NB4 (cell line): ENCODE measurements around the gene NUSAP1.

Source experiments
- DNase-seq: peaks from one replicate; pipeline ENCODE4 v3.0.0; 2010; ENCODE audit warnings: low read depth
- H3K4me3 ChIP-seq: one replicate; pipeline ENCODE4 v1.5.1; 2011; ENCODE audit warnings: mild to moderate bottlenecking, low read depth, low read length, moderate library complexity
- CTCF ChIP-seq: IDR thresholded peaks from one replicate; pipeline ENCODE4 v1.5.1; 2012; ENCODE audit warnings: low read depth, low read length
- MAX ChIP-seq: IDR thresholded peaks from 2 replicates; pipeline ENCODE4 v1.6.1; 2011; ENCODE audit warnings: low read depth, low read length
- MYC ChIP-seq: IDR thresholded peaks from 2 replicates; pipeline ENCODE4 v1.6.1; 2011; ENCODE audit warnings: low read depth, low read length
- POLR2A ChIP-seq: IDR thresholded peaks from 2 replicates; pipeline ENCODE4 v1.6.1; 2011; ENCODE audit warnings: mild to moderate bottlenecking; ENCODE audit not compliant: insufficient read length; ENCODE audit errors: extremely low read depth

NUSAP1 gene

GRCh38 chr15:41332194-41333025 is at the start of gene NUSAP1, which contains the start of gene OIP5:
Gene NUSAP1 (plus strand): TSS chr15:41332881. CDS start chr15:41332958, 77 bp downstream.
Gene OIP5 (minus strand): TSS chr15:41332591. CDS start chr15:41332561, 30 bp downstream.
- DNase-seq, result peak; percentile 100
- TF ChIP-seq POLR2A (peak; percentile 86), MAX (peak; percentile 78; the same call in 1 of the 2 replicates), MYC (peak; percentile 12), CTCF (no peak)
- peak within 1 kb of the TSS; percentile 88 for H3K4me3 ChIP-seq

DNA sequence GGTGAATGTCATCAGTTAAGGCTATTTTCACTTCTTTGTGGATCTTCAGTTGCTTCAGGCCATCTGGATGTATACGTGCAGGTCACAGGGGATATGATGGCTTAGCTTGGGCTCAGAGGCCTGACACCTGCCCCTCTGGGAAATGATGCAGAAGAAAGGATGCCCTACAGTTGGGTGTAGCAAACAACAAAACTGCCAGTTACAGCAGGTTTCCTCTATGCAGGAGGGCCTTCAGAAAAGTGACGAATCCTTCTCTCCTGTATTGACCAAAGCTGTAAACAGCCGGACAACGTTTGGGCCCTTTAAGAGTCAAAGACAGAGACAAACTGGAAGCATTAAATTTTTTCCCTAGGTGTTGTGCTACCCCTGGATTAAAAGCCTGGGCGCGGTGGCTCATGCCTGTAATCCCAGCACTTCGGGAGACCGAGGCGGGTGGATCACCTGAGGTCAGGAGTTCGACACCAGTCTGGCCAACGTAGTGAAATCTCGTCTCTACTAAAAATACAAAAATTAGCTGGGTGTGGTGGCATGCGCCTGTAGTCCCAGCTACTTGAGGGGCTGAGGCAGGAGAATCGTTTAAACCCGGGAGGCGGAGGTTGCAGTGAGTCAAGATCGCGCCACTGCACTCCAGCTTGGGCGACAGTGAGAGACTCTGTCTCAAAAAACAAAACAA is 49.6 kb upstream of the NUSAP1 start:
- DNase-seq, result peak; percentile 44

GRCh38 chr15:41283653-41284426 is 48.8 kb upstream of the NUSAP1 start:
- peak overlapping the region; percentile 96 for H3K4me3 ChIP-seq
- TF ChIP-seq CTCF (no peak), MYC (peak; percentile 98), MAX (peak; percentile 99), POLR2A (peak; percentile 98)
- peak; percentile 99 for DNase-seq

More for the DNA sequence above, 49.6 kb upstream of the NUSAP1 start:
- H3K4me3 ChIP-seq, result peak overlapping the region; percentile 12

GRCh38 chr15:41284427-41285177 is 48.1 kb upstream of the NUSAP1 start:
- DNase-seq, result peak; percentile 68
- peak overlapping the region; percentile 96 for H3K4me3 ChIP-seq
- TF ChIP-seq MAX (no peak), POLR2A (no peak), CTCF (no peak), MYC (no peak)

DNA sequence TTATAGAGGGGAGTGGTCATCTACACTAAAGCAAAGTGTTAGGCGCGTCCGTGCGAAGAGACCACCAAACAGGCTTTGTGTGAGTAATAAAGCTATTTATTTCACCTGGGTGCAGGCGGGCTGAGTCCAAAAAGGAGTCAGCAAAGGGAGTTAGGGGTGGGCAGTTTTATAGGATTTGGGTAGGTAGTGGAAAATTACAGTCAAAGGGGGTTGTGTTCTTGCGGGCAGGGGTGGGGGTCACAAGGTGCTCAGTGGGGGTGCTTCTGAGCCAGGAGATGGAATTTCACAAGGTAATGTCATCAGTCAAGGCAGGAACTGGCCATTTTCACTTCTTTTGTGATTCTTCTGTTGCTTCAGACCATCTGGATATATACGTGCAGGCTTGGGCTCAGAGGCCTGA is 47.4 kb upstream of the NUSAP1 start:
- TF ChIP-seq POLR2A (no peak), MAX (no peak), MYC (no peak), CTCF (no peak)
- no peak for DNase-seq
- peak overlapping the region; percentile 96 for H3K4me3 ChIP-seq
